ENCODE results near the gene GGN. TPM values are rescaled to one million over a fixed set of nuclear protein-coding genes. Genes with fewer than 3 reads are reported as not detected.

Gene GGN
- total and polyA plus RNA-seq, 2 experiments from 2014 or later, result 0.98 to 1.2 TPM

GRCh38 chr19:38424272-38424671, 36.4 kb upstream of the GGN start:
- H3K27ac ChIP-seq, result no peak overlapping the region
- H3K27me3 ChIP-seq, result peaks cover 6% of the 10 kb centered on the region
- H3K36me3 ChIP-seq, result no peaks in the 10 kb centered on the region
- no peak for DNase-seq (ENCODE audit: low read depth in 1 of 2, low spot score in 1 of 2)
- no peak for TF ChIP-seq CTCF (IDR thresholded peaks at IDR 0.05; ENCODE audit: low read depth, low read length)
- H3K9me3 ChIP-seq (ENCODE audit: low read depth), result no peaks in the 10 kb centered on the region
- no peak overlapping the region for H3K4me3 ChIP-seq
- no peaks in the 10 kb centered on the region for H3K4me1 ChIP-seq (ENCODE audit: low read depth)

GRCh38 chr19:38422438-38422837, 34.6 kb upstream of the GGN start:
- DNase-seq (ENCODE audit: low read depth in 1 of 2, low spot score in 1 of 2), result no peak
- Histone ChIP-seq H3K27ac (no peak overlapping the region), H3K4me1 (ENCODE audit: low read depth) (no peaks in the 10 kb centered on the region), H3K4me3 (no peak overlapping the region), H3K9me3 (ENCODE audit: low read depth) (no peaks in the 10 kb centered on the region), H3K27me3 (peaks cover 6% of the 10 kb centered on the region), H3K36me3 (no peaks in the 10 kb centered on the region)
- no peak for TF ChIP-seq CTCF (IDR thresholded peaks at IDR 0.05; ENCODE audit: low read depth, low read length)

GRCh38 chr19:38421856-38422255, 34.0 kb upstream of the GGN start:
- no peak for DNase-seq (ENCODE audit: low read depth in 1 of 2, low spot score in 1 of 2)
- Histone ChIP-seq H3K27me3 (peaks cover 6% of the 10 kb centered on the region), H3K4me1 (ENCODE audit: low read depth) (no peaks in the 10 kb centered on the region), H3K4me3 (no peak overlapping the region), H3K36me3 (no peaks in the 10 kb centered on the region), H3K9me3 (ENCODE audit: low read depth) (no peaks in the 10 kb centered on the region), H3K27ac (no peak overlapping the region)
- no peak for TF ChIP-seq CTCF (IDR thresholded peaks at IDR 0.05; ENCODE audit: low read depth, low read length)

GRCh38 chr19:38420935-38421334, 33.1 kb upstream of the GGN start:
- no peak for DNase-seq (ENCODE audit: low read depth in 1 of 2, low spot score in 1 of 2)
- Histone ChIP-seq H3K36me3 (no peaks in the 10 kb centered on the region), H3K27me3 (peaks cover 6% of the 10 kb centered on the region), H3K4me3 (no peak overlapping the region), H3K4me1 (ENCODE audit: low read depth) (no peaks in the 10 kb centered on the region), H3K9me3 (ENCODE audit: low read depth) (no peaks in the 10 kb centered on the region), H3K27ac (no peak overlapping the region)
- no peak for TF ChIP-seq CTCF (IDR thresholded peaks at IDR 0.05; ENCODE audit: low read depth, low read length)

GRCh38 chr19:38417544-38418506, 30.0 kb upstream of the GGN start:
- Histone ChIP-seq H3K27me3 (peaks cover 6% of the 10 kb centered on the region), H3K4me1 (ENCODE audit: low read depth) (peaks cover 4% of the 10 kb centered on the region), H3K9me3 (ENCODE audit: low read depth) (no peaks in the 10 kb centered on the region), H3K27ac (no peak overlapping the region), H3K4me3 (peak overlapping the region; percentile 31), H3K36me3 (no peaks in the 10 kb centered on the region)
- DNase-seq (ENCODE audit: low read depth in 1 of 2, low spot score in 1 of 2), result peak; percentile 43 to 48
- no peak for TF ChIP-seq CTCF (IDR thresholded peaks at IDR 0.05; ENCODE audit: low read depth, low read length)
